Subcutaneous abdominal adipose tissue (tissue), 5 donors: ENCODE measurements around the gene HOXD4.

ENCODE experiments used
- H3K27ac ChIP-seq: one replicate; pipeline ENCODE4 v1.7.0; 2013; ENCODE audit warnings: low read depth, mild to moderate bottlenecking, inconsistent platforms, low read length, moderate library complexity
- H3K27me3 ChIP-seq, 5 donors: one replicate each; pipeline ENCODE4 v1.7.0; 2013; ENCODE audit warnings: low read length in 5 of 5, inconsistent platforms in 1 of 5; ENCODE audit not compliant: control insufficient read depth in 5 of 5, insufficient read depth in 4 of 5
- H3K36me3 ChIP-seq, 5 donors: one replicate each; pipeline ENCODE4 v1.7.0; 2013; ENCODE audit warnings: low read length in 5 of 5; ENCODE audit not compliant: control insufficient read depth in 5 of 5, insufficient read depth in 5 of 5
- H3K4me1 ChIP-seq, 5 donors: one replicate each; pipeline ENCODE4 v1.7.0; 2013; ENCODE audit warnings: low read length in 5 of 5, mild to moderate bottlenecking in 3 of 5, moderate library complexity in 1 of 5; ENCODE audit not compliant: control insufficient read depth in 5 of 5, insufficient read depth in 5 of 5
- H3K4me3 ChIP-seq, 5 donors: one replicate each; pipeline ENCODE4 v1.7.0; 2013; ENCODE audit warnings: low read length in 5 of 5, low read depth in 1 of 5
- H3K9ac ChIP-seq, 5 donors: one replicate each; pipeline ENCODE4 v1.7.0; 2013; ENCODE audit warnings: low read length in 5 of 5, mild to moderate bottlenecking in 4 of 5, moderate library complexity in 3 of 5
- H3K9me3 ChIP-seq, 5 donors: one replicate each; pipeline ENCODE4 v1.7.0; 2013; ENCODE audit warnings: low read length in 5 of 5; ENCODE audit not compliant: control insufficient read depth in 5 of 5
- donor health status: healthy.
- donor health status: healthy.
- donor health status: healthy.
- donor health status: healthy.
- donor health status: healthy.

HOXD4 gene

DNA sequence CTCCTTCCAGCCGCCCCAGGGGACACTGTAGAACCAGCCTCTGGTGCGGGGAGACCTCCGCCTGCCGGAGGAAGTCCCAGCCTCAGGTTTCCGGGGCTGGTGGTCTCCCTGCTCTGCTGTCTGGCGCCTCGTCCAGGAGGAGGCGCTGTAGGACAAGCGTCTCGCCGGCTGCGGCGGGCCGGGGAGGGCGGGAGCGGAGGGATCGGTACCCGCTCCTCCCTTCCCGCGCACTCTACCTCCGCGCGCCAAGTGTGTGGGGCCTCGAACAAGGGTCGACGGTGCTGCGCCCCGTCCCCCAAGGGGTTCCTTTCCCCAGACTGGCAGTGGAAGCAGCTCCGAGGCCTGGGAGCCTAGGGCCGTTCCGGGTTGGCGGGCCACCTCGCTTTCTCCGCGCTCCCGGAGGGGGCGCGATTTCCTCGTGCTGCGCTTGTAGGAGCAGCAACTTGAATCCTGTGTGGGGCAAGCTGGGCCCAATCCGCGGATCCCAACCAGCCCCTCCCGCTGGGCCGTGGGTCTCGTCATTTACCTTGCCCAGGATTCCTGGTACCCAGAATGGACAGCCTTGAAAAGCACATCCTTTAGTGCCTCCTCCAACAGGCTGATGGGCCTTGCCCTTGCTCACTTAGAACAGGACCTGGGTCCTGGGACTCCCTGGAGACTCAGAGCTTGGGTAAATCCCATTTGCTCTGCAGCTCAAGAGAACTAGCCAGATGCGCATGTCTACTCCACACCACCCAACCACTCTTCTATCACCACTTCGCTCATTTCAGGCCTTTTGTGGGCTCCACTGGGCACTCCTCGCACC, 10.6 kb upstream of the HOXD4 start:
- Histone ChIP-seq H3K36me3 (no peaks in the 10 kb centered on the region), H3K9ac (peak overlapping the region in 4 of 5 donors; percentile 16 to 75 (median 64)), H3K27ac (peak overlapping the region; percentile 72), H3K4me1 (peaks cover 5 to 57% (median 52%) of the 10 kb centered on the region in 5 donors), H3K9me3 (no peaks in the 10 kb centered on the region), H3K4me3 (peak overlapping the region; percentile 60 to 77 (median 69)), H3K27me3 (peaks cover 0 to 43% (median 5%) of the 10 kb centered on the region in 5 donors)

DNA sequence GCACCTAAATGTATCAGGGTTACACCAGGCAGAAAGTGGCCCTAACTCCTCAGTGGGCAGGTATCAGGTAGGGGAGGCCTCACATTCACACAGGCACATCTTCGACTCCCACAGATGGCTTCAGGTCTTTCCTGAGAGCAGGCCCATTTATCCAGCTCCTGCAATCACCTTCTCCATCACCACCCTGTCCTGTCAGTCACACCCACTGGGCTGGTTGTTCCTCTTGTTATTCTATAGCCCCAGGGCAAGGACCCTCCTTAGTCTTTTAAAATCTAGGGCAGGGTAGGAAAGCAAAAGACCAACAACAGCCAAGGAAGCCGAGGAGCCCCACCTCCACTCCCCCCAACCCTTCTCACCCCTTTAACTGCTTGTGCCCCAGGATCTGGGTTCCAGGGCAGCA, 9.1 kb upstream of the HOXD4 start:
- peaks cover 0 to 41% (median 0%) of the 10 kb centered on the region in 5 donors for H3K27me3 ChIP-seq
- H3K4me3 ChIP-seq: no peak overlapping the region
- H3K9ac ChIP-seq: no peak overlapping the region
- H3K9me3 ChIP-seq: no peaks in the 10 kb centered on the region
- H3K27ac ChIP-seq: no peak overlapping the region
- peaks cover 5 to 47% (median 37%) of the 10 kb centered on the region in 5 donors for H3K4me1 ChIP-seq
- no peaks in the 10 kb centered on the region for H3K36me3 ChIP-seq

DNA sequence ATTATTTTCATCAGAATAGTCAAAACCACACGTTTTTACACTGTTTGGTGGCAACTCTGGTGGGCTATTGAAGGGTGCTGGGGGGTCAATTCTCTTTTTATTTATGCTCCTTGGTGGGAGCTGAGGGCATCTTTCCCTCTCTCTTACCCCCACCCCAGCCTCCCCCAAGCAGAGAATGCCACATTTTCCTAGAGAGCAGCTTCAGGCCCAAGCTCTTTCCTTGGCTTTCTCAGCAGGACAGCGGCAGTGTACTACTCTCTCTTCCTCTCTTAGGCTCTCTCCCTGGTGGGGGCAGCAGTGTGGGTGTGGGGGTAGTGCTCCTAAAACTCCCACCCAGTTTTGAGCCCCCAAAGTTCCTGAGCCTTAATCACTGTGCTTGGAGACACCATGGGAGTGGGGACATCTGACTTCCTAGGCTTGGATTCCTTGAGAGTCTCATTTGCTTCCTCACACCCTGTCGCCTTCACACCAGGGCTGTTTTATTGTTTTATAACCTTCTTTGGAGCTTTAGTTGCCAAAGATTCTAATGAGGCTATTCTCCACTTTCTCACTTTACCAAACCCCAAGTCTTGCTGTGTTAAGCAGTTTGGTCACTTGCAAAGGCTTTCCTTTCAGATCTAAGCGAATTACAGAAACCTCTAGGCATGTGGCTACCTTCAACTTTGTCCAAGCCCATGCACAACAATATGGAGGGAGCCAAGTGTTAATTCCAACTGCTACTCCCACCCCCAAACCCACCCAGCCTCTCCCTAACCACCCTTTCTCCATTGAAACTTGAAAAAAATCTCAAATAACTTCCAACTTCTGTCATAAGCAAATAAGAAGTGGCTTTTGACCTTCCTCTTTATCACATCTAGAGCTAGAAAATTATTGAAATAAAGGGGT, 6.0 kb upstream of the HOXD4 start:
- no peak overlapping the region for H3K9ac ChIP-seq
- no peak overlapping the region for H3K4me3 ChIP-seq
- H3K27ac ChIP-seq: no peak overlapping the region
- H3K4me1 ChIP-seq: peaks cover 3 to 19% (median 13%) of the 10 kb centered on the region in 5 donors
- peaks cover 0 to 32% (median 3%) of the 10 kb centered on the region in 5 donors for H3K27me3 ChIP-seq
- H3K36me3 ChIP-seq: peaks cover 0 to 6% (median 4%) of the 10 kb centered on the region in 5 donors
- no peaks in the 10 kb centered on the region for H3K9me3 ChIP-seq

DNA sequence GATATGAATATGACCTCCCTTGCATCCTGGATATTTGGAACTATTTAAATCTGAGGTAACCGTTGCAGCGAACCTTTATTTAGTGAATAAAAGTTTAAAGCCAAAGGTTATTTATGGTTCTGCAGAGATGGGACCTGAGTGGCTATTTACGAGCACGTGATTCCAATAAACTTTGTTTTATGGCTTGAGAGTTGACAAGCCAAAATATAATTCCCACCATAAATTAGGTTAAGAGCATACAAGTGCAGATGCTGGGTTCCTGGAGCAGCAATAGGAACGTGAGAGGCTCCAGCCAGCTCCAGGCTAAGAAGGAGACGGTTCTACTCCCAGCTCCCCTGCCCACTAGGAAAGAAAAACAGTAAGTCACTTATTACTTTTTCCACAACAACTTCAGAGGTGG, 5.2 kb upstream of the HOXD4 start:
- peaks cover under 1 to 12% (median 5%) of the 10 kb centered on the region in 5 donors for H3K4me1 ChIP-seq
- peaks cover 0 to 24% (median 3%) of the 10 kb centered on the region in 5 donors for H3K27me3 ChIP-seq
- no peak overlapping the region for H3K27ac ChIP-seq
- H3K4me3 ChIP-seq: no peak overlapping the region
- peaks cover 0 to 10% (median 4%) of the 10 kb centered on the region in 5 donors for H3K36me3 ChIP-seq
- no peak overlapping the region for H3K9ac ChIP-seq
- no peaks in the 10 kb centered on the region for H3K9me3 ChIP-seq

DNA sequence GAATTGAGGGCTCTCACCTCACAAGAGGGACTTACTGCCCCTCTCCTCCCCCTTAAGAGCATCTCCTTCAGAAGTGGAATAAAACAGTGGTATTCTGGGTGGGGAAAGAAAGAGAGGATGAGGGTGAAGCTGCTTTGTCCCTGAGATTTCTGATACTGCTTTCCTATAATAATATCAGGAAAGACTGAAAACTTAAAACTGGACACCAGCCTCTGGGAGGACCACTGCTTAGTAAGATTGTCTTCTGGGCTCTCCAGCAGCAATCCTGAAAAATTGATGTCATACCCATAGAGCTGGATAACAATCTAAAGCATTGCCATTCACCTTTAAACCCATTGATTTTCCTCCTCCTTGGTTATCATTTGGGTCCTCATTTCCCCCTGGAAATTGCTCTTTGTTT, 4.7 kb upstream of the HOXD4 start:
- H3K27ac ChIP-seq: no peak overlapping the region
- H3K4me1 ChIP-seq: peaks cover 0 to 10% (median 3%) of the 10 kb centered on the region in 5 donors
- no peak overlapping the region for H3K4me3 ChIP-seq
- H3K27me3 ChIP-seq: peaks cover 0 to 21% (median 3%) of the 10 kb centered on the region in 5 donors
- peaks cover 0 to 10% (median 4%) of the 10 kb centered on the region in 5 donors for H3K36me3 ChIP-seq
- no peak overlapping the region for H3K9ac ChIP-seq
- no peaks in the 10 kb centered on the region for H3K9me3 ChIP-seq

DNA sequence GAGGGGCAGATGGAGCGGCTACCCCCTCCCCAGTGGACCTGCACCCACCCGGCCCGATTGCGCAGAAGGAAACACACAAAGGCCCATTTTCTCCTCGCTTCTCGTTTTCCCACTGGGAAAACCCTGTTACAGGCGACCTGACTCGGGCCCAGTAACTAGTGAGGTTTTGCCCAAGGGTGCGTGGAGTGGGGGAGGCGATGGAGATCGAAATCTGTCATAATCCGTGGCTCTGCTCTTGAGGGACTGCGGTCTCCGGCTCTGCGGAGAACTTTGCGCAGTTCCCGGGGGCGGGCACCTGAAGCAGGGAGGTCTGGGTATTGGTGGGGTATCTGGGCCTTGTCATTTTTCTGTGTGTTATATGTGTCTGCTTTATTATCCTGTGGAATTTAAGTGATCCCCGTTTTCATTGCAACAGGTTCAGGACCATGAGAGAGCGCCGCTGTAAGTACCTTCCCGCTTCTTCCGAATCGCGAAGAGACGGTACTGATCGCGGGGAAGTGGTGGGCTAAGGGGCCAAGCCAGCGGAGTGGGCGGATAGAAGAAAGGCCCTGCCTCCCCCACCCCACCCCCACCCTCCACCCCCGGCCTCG, 4.0 kb upstream of the HOXD4 start:
- Histone ChIP-seq H3K36me3 (peaks cover 0 to 10% (median 4%) of the 10 kb centered on the region in 5 donors), H3K9me3 (no peaks in the 10 kb centered on the region), H3K4me1 (peaks cover 0 to 10% (median 3%) of the 10 kb centered on the region in 5 donors), H3K27me3 (peaks cover 0 to 21% (median 3%) of the 10 kb centered on the region in 5 donors), H3K9ac (no peak overlapping the region), H3K27ac (no peak overlapping the region), H3K4me3 (no peak overlapping the region)

DNA sequence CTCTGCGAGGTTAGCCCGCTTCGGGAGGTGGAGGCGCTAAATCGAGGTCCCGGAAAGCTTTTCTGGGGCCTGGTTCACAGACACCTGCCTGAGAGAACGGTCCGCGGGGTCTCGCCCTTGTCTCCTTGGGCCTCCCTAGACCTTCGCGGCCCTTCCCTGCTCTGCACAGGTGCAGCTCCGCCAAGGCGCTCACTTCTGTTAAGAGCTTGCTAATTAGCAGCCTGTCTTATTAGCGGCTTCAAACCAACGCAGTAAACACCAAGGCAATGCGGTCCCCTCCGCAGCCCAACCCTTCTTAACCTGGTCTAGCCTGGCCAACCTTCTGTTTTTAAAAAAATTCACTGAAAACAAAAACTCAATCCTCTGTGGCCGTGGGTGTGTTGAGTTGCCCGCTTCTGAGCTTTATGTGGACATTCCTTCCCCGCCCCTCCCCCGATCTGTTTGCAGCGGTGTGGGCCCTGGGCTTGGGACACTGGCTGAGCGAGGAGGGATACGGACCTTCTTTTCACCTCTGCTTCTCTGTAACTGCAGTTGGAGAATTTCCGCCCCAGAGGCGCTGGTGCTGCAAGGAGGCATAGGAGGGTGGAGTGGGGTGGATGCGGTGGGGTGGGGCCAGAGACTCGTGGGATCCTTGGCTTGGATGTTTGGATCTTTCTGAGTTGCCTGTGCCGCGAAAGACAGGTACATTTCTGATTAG, 3.4 kb upstream of the HOXD4 start:
- H3K4me3 ChIP-seq: no peak overlapping the region
- no peaks in the 10 kb centered on the region for H3K9me3 ChIP-seq
- H3K4me1 ChIP-seq: peaks cover 0 to 5% (median 2%) of the 10 kb centered on the region in 5 donors
- peaks cover 0 to 17% (median 10%) of the 10 kb centered on the region in 5 donors for H3K36me3 ChIP-seq
- H3K27me3 ChIP-seq: peaks cover 0 to 16% (median 3%) of the 10 kb centered on the region in 5 donors
- no peak overlapping the region for H3K27ac ChIP-seq
- H3K9ac ChIP-seq: no peak overlapping the region

DNA sequence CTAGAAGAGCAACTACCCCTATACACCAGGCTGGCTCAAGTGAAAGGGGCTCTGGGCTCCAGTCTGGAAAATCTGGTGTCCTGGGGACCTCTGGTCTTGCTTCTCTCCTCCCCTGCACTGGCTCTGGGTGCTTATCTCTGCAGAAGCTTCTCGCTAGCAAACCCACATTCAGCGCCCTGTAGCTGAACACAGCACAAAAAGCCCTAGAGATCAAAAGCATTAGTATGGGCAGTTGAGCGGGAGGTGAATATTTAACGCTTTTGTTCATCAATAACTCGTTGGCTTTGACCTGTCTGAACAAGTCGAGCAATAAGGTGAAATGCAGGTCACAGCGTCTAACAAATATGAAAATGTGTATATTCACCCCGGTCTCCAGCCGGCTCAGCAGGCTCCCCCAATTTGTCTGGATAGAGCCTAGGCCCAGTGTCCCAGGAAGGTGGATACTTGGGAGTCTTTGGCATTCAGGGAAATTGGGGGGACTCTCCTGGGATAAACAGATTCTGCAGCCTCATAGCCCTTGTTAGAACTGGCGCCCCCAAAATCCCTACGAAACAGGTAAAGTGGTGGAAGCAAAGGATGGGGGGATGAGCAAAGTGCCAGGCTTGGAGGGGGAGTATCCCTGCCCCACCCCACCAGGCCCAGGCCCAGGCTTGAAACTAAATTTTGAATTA, 2.5 kb upstream of the HOXD4 start:
- Histone ChIP-seq H3K27ac (no peak overlapping the region), H3K9ac (no peak overlapping the region), H3K27me3 (peaks cover 0 to 13% (median 3%) of the 10 kb centered on the region in 5 donors), H3K4me3 (no peak overlapping the region), H3K36me3 (peaks cover 5 to 18% (median 13%) of the 10 kb centered on the region in 5 donors), H3K9me3 (no peaks in the 10 kb centered on the region), H3K4me1 (no peaks in the 10 kb centered on the region)

DNA sequence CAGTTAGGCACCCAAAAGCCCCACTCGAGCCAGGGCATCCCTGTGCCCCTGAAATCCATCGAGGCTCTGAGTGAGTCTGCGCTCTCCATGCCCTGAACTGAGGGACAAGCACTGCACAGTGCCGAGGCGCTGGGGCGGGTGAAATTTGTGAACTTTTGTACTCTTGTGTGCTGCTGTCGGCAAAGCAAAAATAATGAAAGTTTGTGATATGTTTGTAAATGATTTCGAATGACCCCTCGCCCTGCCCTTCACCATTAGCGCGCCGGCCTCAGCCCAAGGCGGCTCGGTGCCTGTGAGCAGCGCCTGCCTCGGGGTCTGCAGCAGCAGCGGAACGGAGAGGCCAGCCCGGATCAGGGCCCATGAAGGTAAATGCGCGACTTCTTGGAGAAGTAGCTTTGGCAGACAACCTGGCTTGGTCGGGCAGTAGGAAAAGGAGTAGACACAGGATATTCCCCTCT, 1.8 kb upstream of the HOXD4 start:
- H3K36me3 ChIP-seq: peaks cover 7 to 18% (median 14%) of the 10 kb centered on the region in 5 donors
- H3K4me3 ChIP-seq: no peak overlapping the region
- peaks cover 0 to 13% (median 3%) of the 10 kb centered on the region in 5 donors for H3K27me3 ChIP-seq
- no peak overlapping the region for H3K9ac ChIP-seq
- no peak overlapping the region for H3K27ac ChIP-seq
- no peaks in the 10 kb centered on the region for H3K4me1 ChIP-seq
- no peaks in the 10 kb centered on the region for H3K9me3 ChIP-seq
